HepG2 (cell line): ENCODE measurements around the gene APLNR. TPM values are rescaled to one million over a fixed set of nuclear protein-coding genes. Genes with fewer than 3 reads are reported as not detected.

Experiments used
- ATAC-seq: fragments of 200-7000 bp; cut with Tn5 transposase; 3 replicates; pipeline ENCODE4 v1.9.1; 2020; ENCODE audit warnings: mild to moderate bottlenecking, moderate library complexity
- BruUV-seq: library from RNA; stranded (reverse); fragments of 400-500 nt; replicated peaks from 2 replicates; lab custom pipeline; 2021; lab: Mats Ljungman, UMichigan
- CTCF ChIA-PET: fragments of 300-600 bp; formaldehyde crosslinking; extraction: SDS; loops from one replicate; lab custom pipeline; 2021; ENCODE audit warnings: low total read pairs, inconsistent platforms, low intra/inter-chr PET ratio; lab: Yijun Ruan, JAX
- POLR2A ChIA-PET: fragments of 350-600 bp; sonication (Branson Sonifier 250); formaldehyde crosslinking; loops from one replicate; lab custom pipeline; 2020; ENCODE audit warnings: antibody characterized with exemption, inconsistent platforms; lab: Yijun Ruan, JAX
- DNase-seq: peaks from one replicate; pipeline ENCODE4 v3.0.0-alpha.2; 2015; ENCODE audit warnings: low spot score
- FAIRE-seq: peaks from 3 replicates; lab custom pipeline; 2011; peaks lifted over from hg19 to GRCh38; lab: Jason Lieb, UNC
- H2AFZ ChIP-seq: one replicate; pipeline ENCODE4 v1.6.1; 2011; ENCODE audit warnings: low read length, inconsistent platforms
- H3K27ac ChIP-seq: fragments of 300-600 bp; 3 replicates; pipeline ENCODE4 v1.8.0; 2011; ENCODE audit warnings: mixed run types, mild to moderate bottlenecking, mixed read lengths, low read length, inconsistent platforms; ENCODE audit not compliant: insufficient read depth; ENCODE audit errors: extremely low read length
- H3K27me3 ChIP-seq, 2 experiments: fragments of 200-600 bp in 1 of 2; 2 replicates in 1 of 2; 3 replicates in 1 of 2; pipeline versions ENCODE4 v1.6.0 to v1.8.0; 2011; ENCODE audit warnings: low read length in 2 of 2, mild to moderate bottlenecking in 2 of 2, moderate library complexity in 2 of 2, inconsistent platforms in 1 of 2; ENCODE audit not compliant: insufficient read depth in 2 of 2, control insufficient read depth in 1 of 2
- H3K36me3 ChIP-seq, 2 experiments: fragments of 200-600 bp in 1 of 2; replicated peaks in 1 of 2; 2 replicates in 1 of 2; 3 replicates in 1 of 2; pipeline versions ENCODE4 v1.5.1 to v1.8.0; 2011; ENCODE audit warnings: low read length in 2 of 2, inconsistent platforms in 1 of 2; ENCODE audit not compliant: insufficient read depth in 2 of 2, control insufficient read depth in 1 of 2
- H3K4me1 ChIP-seq: 2 replicates; pipeline ENCODE4 v1.5.1; 2012; ENCODE audit warnings: low read length, inconsistent platforms; ENCODE audit not compliant: insufficient read depth
- H3K4me2 ChIP-seq: 2 replicates; pipeline ENCODE4 v1.6.0; 2011; ENCODE audit warnings: low read depth, low read length, inconsistent platforms
- H3K4me3 ChIP-seq, 3 experiments: fragments of 200-600 bp in 1 of 3; sonication (generic), shearing (Covaris generic) in 1 of 3; replicated peaks in 1 of 3; 2 replicates each; pipeline ENCODE4 v1.5.1; 2011 to 2016; ENCODE audit warnings: low read length in 3 of 3, inconsistent platforms in 2 of 3, low read depth in 2 of 3, mild to moderate bottlenecking in 2 of 3, control low read depth in 1 of 3, mixed read lengths in 1 of 3; ENCODE audit not compliant: insufficient read depth in 1 of 3
- H3K79me2 ChIP-seq: one replicate; pipeline ENCODE4 v1.6.1; 2011; ENCODE audit warnings: low read length, inconsistent platforms; ENCODE audit not compliant: insufficient read depth
- H3K9ac ChIP-seq: 2 replicates; pipeline ENCODE4 v1.6.0; 2011; ENCODE audit warnings: mild to moderate bottlenecking, low read depth, low read length, inconsistent platforms; ENCODE audit not compliant: insufficient read depth
- H3K9me3 ChIP-seq: 2 replicates; pipeline ENCODE4 v1.5.1; 2012; ENCODE audit warnings: mild to moderate bottlenecking, low read length
- H4K20me1 ChIP-seq: 2 replicates; pipeline ENCODE4 v1.6.0; 2011; ENCODE audit warnings: inconsistent platforms, mild to moderate bottlenecking, low read length, moderate library complexity; ENCODE audit not compliant: insufficient read depth
- CBX2 ChIP-seq, 2 experiments: fragments of 200-600 bp in 1 of 2; sonication (generic); formaldehyde crosslinking in 1 of 2; IDR thresholded peaks; 2 replicates each; pipeline versions ENCODE4 v1.7.0 to v1.8.1; 2018 to 2022; ENCODE audit warnings: low read depth in 2 of 2, low read length in 1 of 2, mild to moderate bottlenecking in 1 of 2, missing genetic modification reagents in 1 of 2
- CCAR2 ChIP-seq: fragments of 200-400 bp; formaldehyde crosslinking; optimal IDR thresholded peaks from 2 replicates; pipeline ENCODE3; 2018; ENCODE audit warnings: low read depth, mild to moderate bottlenecking, low read length, moderate library complexity
- GFI1 ChIP-seq: sonication (generic); formaldehyde crosslinking; IDR thresholded peaks from 2 replicates; pipeline ENCODE4 v1.5.0; 2020; ENCODE audit warnings: missing genetic modification reagents, mild to moderate bottlenecking, borderline replicate concordance
- GTF3A ChIP-seq: sonication (generic); formaldehyde crosslinking; conservative IDR thresholded peaks from 2 replicates; pipeline ENCODE4 v1.4.0; 2020; ENCODE audit warnings: mild to moderate bottlenecking, missing genetic modification reagents
- HNRNPK ChIP-seq: fragments of 200-400 bp; formaldehyde crosslinking; IDR thresholded peaks from 2 replicates; pipeline ENCODE4 v1.6.1; 2018; ENCODE audit warnings: low read length, low read depth, moderate library complexity, mild to moderate bottlenecking; ENCODE audit not compliant: poor library complexity, severe bottlenecking
- KMT2B ChIP-seq: IDR thresholded peaks from 2 replicates; pipeline ENCODE4 v1.6.1; 2016; ENCODE audit warnings: missing genetic modification reagents, missing compliant biosample characterization
- MLLT10 ChIP-seq: sonication (generic); formaldehyde crosslinking; IDR thresholded peaks from 2 replicates; pipeline ENCODE4 v1.4.0; 2020; ENCODE audit warnings: missing genetic modification reagents
- RORA ChIP-seq: sonication (generic); formaldehyde crosslinking; IDR thresholded peaks from 2 replicates; pipeline ENCODE4 v1.5.0; 2020; ENCODE audit warnings: mild to moderate bottlenecking, missing genetic modification reagents, moderate library complexity
- ZFP36 ChIP-seq: fragments of 150-350 bp; IDR thresholded peaks from 2 replicates; pipeline ENCODE4 v1.6.1; 2018; ENCODE audit warnings: borderline replicate concordance, low read length, low read depth; ENCODE audit not compliant: partially characterized antibody
- ZNF224 ChIP-seq: sonication (generic); formaldehyde crosslinking; IDR thresholded peaks from 2 replicates; pipeline ENCODE4 v1.5.0; 2020; ENCODE audit warnings: mild to moderate bottlenecking, missing genetic modification reagents
- ZNF484 ChIP-seq: sonication (generic); formaldehyde crosslinking; IDR thresholded peaks from 2 replicates; pipeline ENCODE4 v1.5.1; 2020; ENCODE audit warnings: mild to moderate bottlenecking, low read depth, missing genetic modification reagents, borderline replicate concordance
- ZNF547 ChIP-seq: sonication (generic); formaldehyde crosslinking; IDR thresholded peaks from 2 replicates; pipeline ENCODE4 v1.5.1; 2020; ENCODE audit warnings: mild to moderate bottlenecking, missing genetic modification reagents
- ZNF616 ChIP-seq: sonication (generic); formaldehyde crosslinking; IDR thresholded peaks from 2 replicates; pipeline ENCODE4 v1.5.0; 2020; ENCODE audit warnings: low read depth, mild to moderate bottlenecking, missing genetic modification reagents
- WGBS: methylation state at CpG from one replicate; pipeline ENCODE4 v1.1.6; 2017; ENCODE audit warnings: low lambda C conversion rate; 5-methylcytosine and 5-hydroxymethylcytosine counted together
- in situ Hi-C: cut with HindIII; loops from 2 replicates; pipeline ENCODE4 v1.10.0; 2017; ENCODE audit warnings: low pct_unique_long_range_greater_than_20kb; ENCODE audit not compliant: extremely low pct_ligation_motif_present
- intact Hi-C: fragments of 100-400 bp; cut with micrococcal nuclease; formaldehyde crosslinking; loops from one replicate; pipeline ENCODE4 v1.10.0; 2022; ENCODE audit not compliant: unreplicated experiment
- polyA plus RNA-seq, 8 experiments: library from polyadenylated mRNA; depleted of rRNA in 3 of 8; stranded (reverse) in 7 of 8; unstranded in 1 of 8; fragments of >200 nt; fragmentation: Illumina TruSeq in 4 of 8; extraction: Trizol in 4 of 8; gene quantifications; 2 replicates each; pipeline versions ENCODE4 v1.2.1 to v1.2.3, GENCODE V29; 2011 to 2016; ENCODE audit warnings: low read depth in 4 of 8, missing spikeins in 1 of 8, mixed read lengths in 1 of 8; ENCODE audit not compliant: insufficient read depth in 1 of 8
- total RNA-seq, 5 experiments: library from RNA; depleted of rRNA; stranded (reverse); fragments of >200 nt; fragmentation: Illumina TruSeq; extraction: Trizol; gene quantifications; 2 replicates each; pipeline ENCODE4 v1.2.3, GENCODE V29; 2016; ENCODE audit warnings: low read depth in 1 of 5
- TF ChIP-seq, protein P1 (sequence below): IDR thresholded peaks from 2 replicates; pipeline ENCODE4 v1.6.1; 2016; ENCODE audit warnings: low read depth, missing genetic modification reagents, missing compliant biosample characterization

The APLNR gene
- total and polyA plus RNA-seq, 2 of the 13 experiments (the other 11 are each of a cell fraction or from before 2014, with no cell fraction given) = not detected

DNA sequence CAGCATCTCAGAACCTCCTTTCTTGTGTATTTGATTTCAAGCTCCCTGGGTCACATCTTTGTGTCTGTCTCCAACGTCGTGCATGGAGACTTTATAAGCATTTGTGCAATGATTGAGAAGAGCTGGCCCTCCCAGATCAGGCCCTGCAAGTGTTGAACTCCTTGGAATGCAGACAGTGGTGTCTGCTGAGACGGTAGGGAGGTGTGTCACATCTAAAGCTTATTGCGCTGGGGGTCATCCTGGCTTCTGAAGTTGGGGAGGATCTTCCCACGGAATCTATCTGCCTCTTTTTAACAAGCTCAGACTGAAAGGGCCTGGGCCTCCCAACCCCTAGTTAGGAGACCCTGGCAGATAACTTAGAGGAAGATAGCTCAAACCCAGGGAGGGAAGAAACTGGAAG is 6.7 kb downstream of the APLNR start:
- ChIA-PET CTCF (no interaction called here), POLR2A (no interaction called here)
- H3K4me2 ChIP-seq = no peak overlapping the region
- no peak overlapping the region for H3K27ac ChIP-seq
- H3K9ac ChIP-seq = no peak overlapping the region
- no peak for DNase-seq
- FAIRE-seq = no peak
- no peaks in the 10 kb centered on the region for H3K4me1 ChIP-seq
- H3K36me3 ChIP-seq = no peaks in the 10 kb centered on the region
- no peaks in the 10 kb centered on the region for H3K79me2 ChIP-seq
- H3K4me3 ChIP-seq = no peak overlapping the region
- H3K27me3 ChIP-seq = peaks cover 2 to 21% of the 10 kb centered on the region in 2 experiments; a peak in 3 of 5 replicates
- no peaks in the 10 kb centered on the region for H4K20me1 ChIP-seq
- no TSS peak for BruUV-seq
- no peak overlapping the region for H2AFZ ChIP-seq
- no peaks in the 10 kb centered on the region for H3K9me3 ChIP-seq
- TF ChIP-seq HNRNPK = no peak
- no peak for TF ChIP-seq MLLT10 (CRISPR knock-in tag)
- no peak for TF ChIP-seq ZFP36
- no peak for TF ChIP-seq GTF3A (CRISPR knock-in tag)
- no peak for TF ChIP-seq RORA (CRISPR knock-in tag)
- no peak for TF ChIP-seq GFI1 (CRISPR knock-in tag)
- TF ChIP-seq CCAR2 = no peak
- TF ChIP-seq CBX2 (IDR thresholded peaks at IDR 0.05; ENCODE audit: low read depth, low read length) = no peak
- no peak for TF ChIP-seq CBX2 (CRISPR knock-in tag; IDR thresholded peaks at IDR 0.05; ENCODE audit: low read depth)
- TF ChIP-seq ZNF547 (CRISPR knock-in tag) = no peak
- WGBS = 0% methylated on average over 5 of the region's 5 CpGs
- in situ Hi-C loops = no loop called here
- ATAC-seq = no peak
- intact Hi-C loops = no loop called here

- in situ Hi-C loops = no loop called here
- no peak for ATAC-seq
- DNase-seq = no peak
- ChIA-PET POLR2A (no interaction called here), CTCF (no interaction called here)
- intact Hi-C loops = no loop called here
- Histone ChIP-seq H3K79me2 (no peaks in the 10 kb centered on the region), H4K20me1 (no peaks in the 10 kb centered on the region), H2AFZ (no peak overlapping the region), H3K9me3 (no peaks in the 10 kb centered on the region), H3K27me3 (peaks cover 2 to 21% of the 10 kb centered on the region in 2 experiments; a peak in 3 of 5 replicates), H3K36me3 (no peaks in the 10 kb centered on the region), H3K27ac (no peak overlapping the region), H3K4me1 (no peaks in the 10 kb centered on the region), H3K9ac (no peak overlapping the region), H3K4me3 (no peak overlapping the region), H3K4me2 (no peak overlapping the region)
- 14% methylated on average over 3 of the region's 3 CpGs for WGBS
- FAIRE-seq = no peak
- BruUV-seq = no TSS peak
- TF ChIP-seq, protein P1, sequence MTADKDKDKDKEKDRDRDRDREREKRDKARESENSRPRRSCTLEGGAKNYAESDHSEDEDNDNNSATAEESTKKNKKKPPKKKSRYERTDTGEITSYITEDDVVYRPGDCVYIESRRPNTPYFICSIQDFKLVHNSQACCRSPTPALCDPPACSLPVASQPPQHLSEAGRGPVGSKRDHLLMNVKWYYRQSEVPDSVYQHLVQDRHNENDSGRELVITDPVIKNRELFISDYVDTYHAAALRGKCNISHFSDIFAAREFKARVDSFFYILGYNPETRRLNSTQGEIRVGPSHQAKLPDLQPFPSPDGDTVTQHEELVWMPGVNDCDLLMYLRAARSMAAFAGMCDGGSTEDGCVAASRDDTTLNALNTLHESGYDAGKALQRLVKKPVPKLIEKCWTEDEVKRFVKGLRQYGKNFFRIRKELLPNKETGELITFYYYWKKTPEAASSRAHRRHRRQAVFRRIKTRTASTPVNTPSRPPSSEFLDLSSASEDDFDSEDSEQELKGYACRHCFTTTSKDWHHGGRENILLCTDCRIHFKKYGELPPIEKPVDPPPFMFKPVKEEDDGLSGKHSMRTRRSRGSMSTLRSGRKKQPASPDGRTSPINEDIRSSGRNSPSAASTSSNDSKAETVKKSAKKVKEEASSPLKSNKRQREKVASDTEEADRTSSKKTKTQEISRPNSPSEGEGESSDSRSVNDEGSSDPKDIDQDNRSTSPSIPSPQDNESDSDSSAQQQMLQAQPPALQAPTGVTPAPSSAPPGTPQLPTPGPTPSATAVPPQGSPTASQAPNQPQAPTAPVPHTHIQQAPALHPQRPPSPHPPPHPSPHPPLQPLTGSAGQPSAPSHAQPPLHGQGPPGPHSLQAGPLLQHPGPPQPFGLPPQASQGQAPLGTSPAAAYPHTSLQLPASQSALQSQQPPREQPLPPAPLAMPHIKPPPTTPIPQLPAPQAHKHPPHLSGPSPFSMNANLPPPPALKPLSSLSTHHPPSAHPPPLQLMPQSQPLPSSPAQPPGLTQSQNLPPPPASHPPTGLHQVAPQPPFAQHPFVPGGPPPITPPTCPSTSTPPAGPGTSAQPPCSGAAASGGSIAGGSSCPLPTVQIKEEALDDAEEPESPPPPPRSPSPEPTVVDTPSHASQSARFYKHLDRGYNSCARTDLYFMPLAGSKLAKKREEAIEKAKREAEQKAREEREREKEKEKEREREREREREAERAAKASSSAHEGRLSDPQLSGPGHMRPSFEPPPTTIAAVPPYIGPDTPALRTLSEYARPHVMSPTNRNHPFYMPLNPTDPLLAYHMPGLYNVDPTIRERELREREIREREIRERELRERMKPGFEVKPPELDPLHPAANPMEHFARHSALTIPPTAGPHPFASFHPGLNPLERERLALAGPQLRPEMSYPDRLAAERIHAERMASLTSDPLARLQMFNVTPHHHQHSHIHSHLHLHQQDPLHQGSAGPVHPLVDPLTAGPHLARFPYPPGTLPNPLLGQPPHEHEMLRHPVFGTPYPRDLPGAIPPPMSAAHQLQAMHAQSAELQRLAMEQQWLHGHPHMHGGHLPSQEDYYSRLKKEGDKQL (CRISPR knock-in tag) = no peak
- TF ChIP-seq ZNF224 (CRISPR knock-in tag) = no peak
- TF ChIP-seq ZNF616 (CRISPR knock-in tag) = no peak
- no peak for TF ChIP-seq KMT2B (CRISPR knock-in tag)
- TF ChIP-seq ZNF484 = no peak
- no peak for TF ChIP-seq CCAR2
Measured at GRCh38 chr11:57228600-57228999, 8.4 kb downstream of the APLNR start.
